Nephron progenitor cell (in vitro differentiated cells): ENCODE data around the gene TTLL3.
"Not testable (repeated sequence)": the region's sequence is repeated elsewhere in the genome, so short reads cannot be mapped to it uniquely, and the experiment has no call there.

Experiments used
- DNase-seq: peaks from one replicate; pipeline ENCODE4 v3.0.0; 2021
- H3K27ac Mint-ChIP-seq: 2 replicates; pipeline ENCODE4 v1.8.0; 2021; ENCODE audit warnings: mild to moderate bottlenecking, moderate library complexity, mixed read lengths
- H3K27me3 Mint-ChIP-seq: 2 replicates; pipeline ENCODE4 v1.8.0; 2021; ENCODE audit warnings: mild to moderate bottlenecking, low read depth, mixed read lengths; ENCODE audit not compliant: poor library complexity
- H3K36me3 Mint-ChIP-seq: 2 replicates; pipeline ENCODE4 v1.8.0; 2021; ENCODE audit warnings: low read depth, mixed read lengths
- H3K4me1 Mint-ChIP-seq: 2 replicates; pipeline ENCODE4 v1.8.0; 2021; ENCODE audit warnings: mixed read lengths
- H3K4me3 Mint-ChIP-seq: 2 replicates; pipeline ENCODE4 v1.8.0; 2021; ENCODE audit warnings: mild to moderate bottlenecking, moderate library complexity, mixed read lengths
- H3K9me3 Mint-ChIP-seq: 2 replicates; pipeline ENCODE4 v1.8.0; 2021; ENCODE audit warnings: mild to moderate bottlenecking, moderate library complexity, mixed read lengths
- TF ChIP-seq, protein P1 (sequence below): fragments of 200-600 bp; sonication (generic); IDR thresholded peaks from 2 replicates; pipeline ENCODE4 v1.5.0; 2021; ENCODE audit warnings: antibody characterized with exemption

TTLL3 gene

DNA sequence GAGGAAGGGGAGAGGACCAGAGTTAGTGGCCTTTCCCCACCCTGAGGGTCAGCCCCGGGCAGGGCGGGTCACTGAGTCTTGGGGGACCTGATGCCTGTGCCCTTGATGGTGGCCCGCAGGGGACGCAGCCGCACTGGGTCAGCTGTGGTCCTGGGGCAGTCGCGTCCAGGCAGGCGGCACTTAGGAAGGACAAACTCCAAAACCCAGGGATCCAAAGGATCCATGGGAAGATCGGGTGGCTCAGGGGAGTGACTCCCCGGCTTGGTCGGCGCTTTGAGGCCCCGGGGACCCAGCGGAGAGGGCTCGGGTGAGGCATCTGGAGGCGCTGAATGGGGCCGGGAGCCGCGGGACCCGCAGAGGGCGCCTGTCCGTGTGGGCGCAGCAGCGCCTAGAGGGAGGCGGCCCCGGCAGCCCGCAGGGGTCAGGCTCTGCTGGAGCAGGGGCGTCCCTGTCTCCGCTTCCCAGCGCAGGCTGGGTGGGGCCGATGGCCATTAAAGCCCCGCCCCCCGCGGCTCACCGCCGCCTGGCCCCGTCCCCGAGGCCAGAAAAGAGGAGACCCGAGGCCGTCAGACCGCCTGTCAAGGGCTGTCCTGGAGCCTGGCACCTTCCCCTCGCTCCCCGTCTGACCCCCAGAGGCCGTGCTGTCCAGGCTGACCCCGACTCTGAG lies 52.5 kb downstream of the TTLL3 start:
- TF ChIP-seq, protein P1, sequence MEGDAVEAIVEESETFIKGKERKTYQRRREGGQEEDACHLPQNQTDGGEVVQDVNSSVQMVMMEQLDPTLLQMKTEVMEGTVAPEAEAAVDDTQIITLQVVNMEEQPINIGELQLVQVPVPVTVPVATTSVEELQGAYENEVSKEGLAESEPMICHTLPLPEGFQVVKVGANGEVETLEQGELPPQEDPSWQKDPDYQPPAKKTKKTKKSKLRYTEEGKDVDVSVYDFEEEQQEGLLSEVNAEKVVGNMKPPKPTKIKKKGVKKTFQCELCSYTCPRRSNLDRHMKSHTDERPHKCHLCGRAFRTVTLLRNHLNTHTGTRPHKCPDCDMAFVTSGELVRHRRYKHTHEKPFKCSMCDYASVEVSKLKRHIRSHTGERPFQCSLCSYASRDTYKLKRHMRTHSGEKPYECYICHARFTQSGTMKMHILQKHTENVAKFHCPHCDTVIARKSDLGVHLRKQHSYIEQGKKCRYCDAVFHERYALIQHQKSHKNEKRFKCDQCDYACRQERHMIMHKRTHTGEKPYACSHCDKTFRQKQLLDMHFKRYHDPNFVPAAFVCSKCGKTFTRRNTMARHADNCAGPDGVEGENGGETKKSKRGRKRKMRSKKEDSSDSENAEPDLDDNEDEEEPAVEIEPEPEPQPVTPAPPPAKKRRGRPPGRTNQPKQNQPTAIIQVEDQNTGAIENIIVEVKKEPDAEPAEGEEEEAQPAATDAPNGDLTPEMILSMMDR: peak; percentile 34
- Mint-ChIP-seq H3K4me1 (peaks cover 24% of the 10 kb centered on the region), H3K27ac (no peak overlapping the region), H3K36me3 (no peaks in the 10 kb centered on the region), H3K9me3 (no peaks in the 10 kb centered on the region), H3K4me3 (peak overlapping the region; percentile 58), H3K27me3 (peaks cover 14% of the 10 kb centered on the region)
- peak; percentile 84 for DNase-seq

DNA sequence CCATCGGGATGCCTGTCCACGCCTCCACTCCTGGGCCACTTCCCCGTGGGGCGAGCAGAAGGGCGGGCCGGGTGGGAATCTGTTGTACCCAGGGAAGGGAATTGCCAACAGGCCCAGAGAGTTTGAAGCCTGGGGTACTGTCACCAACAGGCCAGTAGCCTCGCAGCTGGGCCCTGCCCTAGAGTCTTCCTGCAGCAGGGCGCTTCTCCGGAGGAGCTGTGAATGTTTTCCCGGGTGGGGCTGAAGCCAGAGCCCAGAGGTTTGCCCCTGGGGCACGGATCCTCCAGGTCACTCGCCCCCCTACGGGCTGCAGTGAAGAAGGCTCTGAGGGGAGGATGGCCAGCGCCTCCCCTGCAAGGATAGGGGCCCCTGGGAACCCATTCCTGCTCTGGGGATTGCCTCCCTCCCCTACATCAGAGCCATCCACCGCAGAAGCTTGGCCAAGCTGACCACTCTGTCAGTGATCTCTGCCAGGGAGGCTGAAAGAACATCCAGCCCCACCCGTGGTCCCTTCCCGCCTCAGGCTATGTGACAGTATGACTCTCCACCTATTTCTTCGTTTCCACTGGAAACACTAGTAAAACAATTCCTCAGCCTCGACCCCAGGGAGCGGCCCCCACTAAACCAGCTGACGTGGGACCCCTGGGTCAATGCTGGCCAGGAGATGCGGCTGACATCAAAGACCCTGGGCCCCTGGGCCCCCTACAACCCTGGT lies 53.2 kb downstream of the TTLL3 start:
- Mint-ChIP-seq H3K4me3 (no peak overlapping the region), H3K27me3 (peaks cover 14% of the 10 kb centered on the region), H3K27ac (no peak overlapping the region), H3K4me1 (peaks cover 24% of the 10 kb centered on the region), H3K9me3 (no peaks in the 10 kb centered on the region), H3K36me3 (no peaks in the 10 kb centered on the region)
- TF ChIP-seq, protein P1: no peak
- no peak for DNase-seq

DNA sequence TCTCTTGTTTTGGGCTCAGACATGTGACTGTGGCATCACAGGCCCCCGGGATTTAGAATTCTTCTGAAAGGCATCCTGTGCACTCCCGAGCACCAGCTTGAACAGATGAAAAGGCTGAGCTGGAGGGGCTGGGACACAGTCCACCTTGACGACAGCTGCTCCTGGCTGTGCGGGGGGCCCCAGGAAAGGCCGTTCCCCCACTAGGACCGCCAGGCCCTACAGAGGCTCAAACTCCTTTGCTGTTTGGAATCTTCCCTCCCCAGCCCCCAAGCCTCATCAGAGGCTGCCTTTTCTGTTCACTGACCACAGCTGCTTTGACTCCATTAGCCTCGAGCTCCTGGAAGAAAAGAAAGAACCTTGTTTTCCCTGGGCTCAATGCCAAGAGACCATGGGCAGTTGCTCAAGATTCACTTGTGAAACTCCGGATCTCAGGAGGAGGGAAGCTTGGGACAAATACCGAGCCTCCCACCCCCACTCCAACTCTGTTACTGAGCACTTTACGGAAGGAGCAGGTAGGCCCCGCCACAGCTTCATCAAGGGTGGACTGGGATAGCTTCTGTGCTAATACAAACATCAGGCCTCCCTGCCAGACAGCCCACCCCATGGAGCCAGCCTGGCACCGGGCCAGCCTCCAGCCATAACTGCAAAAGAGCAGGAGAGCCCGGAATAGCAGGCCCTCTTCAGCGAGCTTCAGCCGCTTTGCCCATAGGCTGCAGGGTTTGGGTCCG lies 54.3 kb downstream of the TTLL3 start:
- H3K9me3 Mint-ChIP-seq: no peaks in the 10 kb centered on the region
- peaks cover 16% of the 10 kb centered on the region for H3K27me3 Mint-ChIP-seq
- TF ChIP-seq, protein P1: no peak
- no peak for DNase-seq
- H3K27ac Mint-ChIP-seq: no peak overlapping the region
- no peak overlapping the region for H3K4me3 Mint-ChIP-seq
- peaks cover 20% of the 10 kb centered on the region for H3K4me1 Mint-ChIP-seq
- H3K36me3 Mint-ChIP-seq: no peaks in the 10 kb centered on the region

DNA sequence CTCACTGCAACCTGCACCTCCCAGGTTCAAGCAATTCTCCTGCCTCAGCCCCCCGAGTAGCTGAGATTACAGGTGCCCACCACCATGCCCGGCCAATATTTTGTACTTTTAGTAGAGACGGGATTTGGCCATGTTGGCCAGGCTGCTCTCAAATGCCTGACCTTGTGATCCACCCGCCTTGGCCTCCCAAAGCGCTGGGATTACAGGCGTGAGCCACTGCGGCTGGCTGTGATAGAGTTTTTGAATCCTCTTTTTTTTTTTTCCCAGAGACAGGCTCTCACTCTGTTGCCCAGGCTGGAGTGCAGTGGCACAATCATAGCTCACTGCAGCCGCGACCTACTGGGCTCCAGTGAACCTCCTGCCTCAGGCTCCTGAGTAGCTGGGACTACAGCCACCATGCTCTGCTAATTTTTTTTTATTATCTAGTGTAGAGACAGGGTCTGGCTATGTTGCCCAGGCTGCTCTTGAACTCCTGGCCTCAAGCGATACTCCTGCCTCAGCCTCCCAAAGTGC lies 55.1 kb downstream of the TTLL3 start:
- not testable (repeated sequence) for H3K9me3 Mint-ChIP-seq, H3K4me3 Mint-ChIP-seq, H3K27ac Mint-ChIP-seq, H3K36me3 Mint-ChIP-seq, DNase-seq
- H3K27me3 Mint-ChIP-seq: peaks cover 19% of the 10 kb centered on the region
- peaks cover 20% of the 10 kb centered on the region for H3K4me1 Mint-ChIP-seq

DNA sequence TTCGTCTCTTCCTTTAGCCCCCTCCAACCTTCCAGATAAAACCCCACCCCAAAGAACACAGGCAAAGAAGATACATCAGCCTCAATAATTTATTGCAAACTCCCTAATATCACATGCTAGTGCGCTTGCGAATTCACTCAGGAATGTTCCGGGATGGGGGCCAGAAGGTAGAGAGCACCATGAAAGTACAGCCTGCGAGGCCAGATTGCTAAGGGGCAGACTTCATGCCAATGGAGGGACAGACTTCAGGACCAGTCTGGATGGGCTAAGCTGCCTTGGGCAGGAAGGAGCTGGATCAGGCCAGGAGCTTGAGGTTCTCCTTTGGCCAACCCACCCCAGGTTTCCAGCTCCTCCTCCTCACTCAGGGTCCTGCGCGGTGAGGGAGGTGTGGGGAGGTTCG lies 56.6 kb downstream of the TTLL3 start:
- Mint-ChIP-seq H3K9me3 (no peaks in the 10 kb centered on the region), H3K27me3 (peaks cover 15% of the 10 kb centered on the region), H3K4me1 (peaks cover 13% of the 10 kb centered on the region), H3K27ac (no peak overlapping the region), H3K4me3 (no peak overlapping the region), H3K36me3 (no peaks in the 10 kb centered on the region)
- no peak for DNase-seq
- TF ChIP-seq, protein P1: no peak

DNA sequence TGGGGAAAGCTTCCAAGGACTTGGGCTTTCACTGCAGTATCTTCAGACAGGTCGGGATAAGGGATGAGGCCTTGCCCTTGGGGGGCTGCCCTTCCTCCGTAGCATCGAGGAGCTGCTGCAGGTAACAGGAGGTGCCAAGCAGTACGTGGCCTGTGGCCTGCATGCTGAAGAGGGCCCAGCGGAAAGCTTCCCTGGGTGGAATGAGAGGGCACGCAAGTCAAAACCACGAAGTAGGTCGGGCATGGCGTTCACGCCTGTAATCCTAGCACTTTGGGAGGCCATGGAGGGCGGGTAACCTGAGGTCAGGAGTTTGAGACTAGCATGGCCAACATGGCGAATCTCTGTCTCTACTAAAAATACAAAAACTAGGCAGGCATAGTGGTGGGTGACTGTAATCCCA lies 57.0 kb downstream of the TTLL3 start:
- no peak overlapping the region for H3K27ac Mint-ChIP-seq
- H3K4me1 Mint-ChIP-seq: peaks cover 9% of the 10 kb centered on the region
- no peak for DNase-seq
- H3K4me3 Mint-ChIP-seq: no peak overlapping the region
- H3K9me3 Mint-ChIP-seq: no peaks in the 10 kb centered on the region
- TF ChIP-seq, protein P1: no peak
- peaks cover 15% of the 10 kb centered on the region for H3K27me3 Mint-ChIP-seq
- no peaks in the 10 kb centered on the region for H3K36me3 Mint-ChIP-seq
